HG02678 (cell line): ENCODE measurements around the gene GALNT14.
A peak's percentile ranks its signal among the peaks of the same experiment; 100 is the strongest.
"Not testable (repeated sequence)": the region's sequence is repeated elsewhere in the genome, so short reads cannot be mapped to it uniquely, and the experiment has no call there.

Experiments
- ATAC-seq: cut with Tn5 transposase; IDR thresholded peaks from one replicate; pipeline ENCODE4 v1.9.1; 2021; ENCODE audit warnings: mild to moderate bottlenecking, moderate library complexity; ENCODE audit not compliant: unreplicated experiment

GALNT14 gene

GRCh38 chr2:30910686-30911085 is 227.6 kb downstream of the GALNT14 start:
- ATAC-seq: no peak

- not testable (repeated sequence) for ATAC-seq
Observed at GRCh38 chr2:30904437-30904836, 233.8 kb downstream of the GALNT14 start.

GRCh38 chr2:30903326-30903725 is 234.9 kb downstream of the GALNT14 start:
- no peak for ATAC-seq

- no peak for ATAC-seq
Observed at GRCh38 chr2:30900381-30900780, 237.9 kb downstream of the GALNT14 start.

- ATAC-seq: no peak
Observed at GRCh38 chr2:30899516-30900054, 238.7 kb downstream of the GALNT14 start.

GRCh38 chr2:30897539-30897938 is 240.7 kb downstream of the GALNT14 start:
- no peak for ATAC-seq

GRCh38 chr2:30894498-30895119 is 243.6 kb downstream of the GALNT14 start:
- peak; percentile 49 for ATAC-seq

- ATAC-seq: no peak
Observed at GRCh38 chr2:30888852-30889409, 249.3 kb downstream of the GALNT14 start.

- no peak for ATAC-seq
Observed at GRCh38 chr2:30886080-30886479, 252.2 kb downstream of the GALNT14 start.

- no peak for ATAC-seq
Observed at GRCh38 chr2:30883822-30884221, 254.4 kb downstream of the GALNT14 start.

- ATAC-seq: no peak
Observed at GRCh38 chr2:30883184-30883583, 255.1 kb downstream of the GALNT14 start.

- ATAC-seq: no peak
Observed at GRCh38 chr2:30880516-30880915, 257.7 kb downstream of the GALNT14 start.

GRCh38 chr2:30877833-30878232 is 260.4 kb downstream of the GALNT14 start:
- no peak for ATAC-seq

GRCh38 chr2:30872797-30873196 is 265.4 kb downstream of the GALNT14 start:
- no peak for ATAC-seq

- no peak for ATAC-seq
Observed at GRCh38 chr2:30871980-30872789, 266.1 kb downstream of the GALNT14 start.

GRCh38 chr2:30871440-30871839 is 266.8 kb downstream of the GALNT14 start:
- ATAC-seq: no peak

- ATAC-seq: no peak
Observed at GRCh38 chr2:30869988-30870387, 268.3 kb downstream of the GALNT14 start.

GRCh38 chr2:30867385-30867784 is 270.9 kb downstream of the GALNT14 start:
- ATAC-seq: no peak

GRCh38 chr2:30866974-30867373 is 271.3 kb downstream of the GALNT14 start:
- ATAC-seq: no peak

GRCh38 chr2:30865892-30866681 is 272.2 kb downstream of the GALNT14 start:
- ATAC-seq: no peak

- ATAC-seq: no peak
Observed at GRCh38 chr2:30865243-30865642, 273.0 kb downstream of the GALNT14 start.
